Mucosa of rectum (tissue), 2 donors: ENCODE data around the gene B3GNT7.
A peak's percentile ranks its signal among the peaks of the same experiment; 100 is the strongest.
"Not testable (repeated sequence)": the region's sequence is repeated elsewhere in the genome, so short reads cannot be mapped to it uniquely, and the experiment has no call there.

Experiments
- H3K27ac ChIP-seq, 2 donors: one replicate each; pipeline ENCODE4 v1.7.0; 2013; ENCODE audit warnings: inconsistent platforms in 2 of 2, low read depth in 2 of 2, low read length in 2 of 2
- H3K27me3 ChIP-seq, 2 donors: one replicate each; pipeline ENCODE4 v1.7.0; 2013; ENCODE audit warnings: low read length in 2 of 2; ENCODE audit not compliant: control insufficient read depth in 2 of 2, insufficient read depth in 2 of 2
- H3K36me3 ChIP-seq, 2 donors: one replicate each; pipeline ENCODE4 v1.7.0; 2013; ENCODE audit warnings: low read length in 2 of 2; ENCODE audit not compliant: control insufficient read depth in 2 of 2, insufficient read depth in 2 of 2
- H3K4me1 ChIP-seq, 2 donors: one replicate each; pipeline ENCODE4 v1.7.0; 2013; ENCODE audit warnings: low read length in 2 of 2, mild to moderate bottlenecking in 1 of 2; ENCODE audit not compliant: control insufficient read depth in 2 of 2, insufficient read depth in 2 of 2
- H3K4me3 ChIP-seq, 2 donors: one replicate each; pipeline ENCODE4 v1.7.0; 2013; ENCODE audit warnings: low read length in 2 of 2
- H3K9ac ChIP-seq, 2 donors: one replicate each; pipeline ENCODE4 v1.7.0; 2013; ENCODE audit warnings: low read length in 2 of 2, low read depth in 1 of 2, mild to moderate bottlenecking in 1 of 2
- H3K9me3 ChIP-seq, 2 donors: one replicate each; pipeline ENCODE4 v1.7.0; 2013; ENCODE audit warnings: low read length in 2 of 2; ENCODE audit not compliant: control insufficient read depth in 2 of 2
- donor health status: healthy.
- donor health status: Normal muscosa, but diverticular disease.

B3GNT7 gene

DNA sequence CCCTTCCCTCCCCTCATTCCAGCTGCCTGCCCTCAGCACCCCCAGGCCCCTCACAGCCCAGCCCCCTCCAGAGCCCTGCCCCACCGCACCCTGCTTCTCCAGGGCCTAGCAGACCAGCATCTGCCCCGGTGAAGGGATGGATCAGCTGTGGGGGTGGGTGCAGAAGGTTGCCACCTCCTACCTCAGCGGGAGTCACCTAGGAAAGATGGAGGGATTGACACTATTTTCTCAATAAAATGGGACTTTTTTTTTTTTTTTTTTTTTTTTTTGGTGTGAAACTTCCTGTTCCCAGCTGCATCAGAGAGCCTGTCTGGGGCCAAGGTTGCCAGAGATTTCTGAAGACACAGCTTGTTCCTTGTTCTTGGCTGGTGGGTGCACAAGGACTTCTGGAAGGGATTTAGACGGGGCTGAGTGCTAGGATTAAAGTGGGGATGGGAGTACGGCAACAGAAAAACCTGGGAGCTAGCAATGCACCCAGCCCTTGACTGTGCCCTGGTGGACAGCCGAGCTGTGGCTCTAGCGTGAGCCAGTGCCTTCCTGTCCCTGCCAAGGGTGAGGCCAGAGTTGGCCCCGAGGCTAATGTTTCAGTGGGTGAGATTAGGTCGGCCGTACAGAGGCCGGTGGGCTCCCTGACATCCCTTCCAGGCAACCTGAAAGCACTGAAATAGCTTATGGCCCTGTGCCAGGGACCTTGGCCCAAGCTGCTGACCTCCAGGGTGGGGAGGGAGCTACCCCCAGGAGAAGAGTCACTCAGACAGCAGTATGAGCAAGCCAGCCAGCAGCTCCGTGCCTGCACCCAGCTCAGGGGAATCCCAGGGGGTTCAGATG, 4.6 kb downstream of the B3GNT7 start:
- Histone ChIP-seq H3K4me1 (peaks cover 26 to 58% of the 10 kb centered on the region in 2 donors), H3K27me3 (peaks cover 1 to 3% of the 10 kb centered on the region in 2 donors), H3K36me3 (peaks cover 9 to 27% of the 10 kb centered on the region in 2 donors), H3K4me3 (peak overlapping the region; percentile 37 to 83), H3K9me3 (no peaks in the 10 kb centered on the region), H3K27ac (peak overlapping the region; percentile 48 to 88), H3K9ac (peak overlapping the region; percentile 41 to 95)

DNA sequence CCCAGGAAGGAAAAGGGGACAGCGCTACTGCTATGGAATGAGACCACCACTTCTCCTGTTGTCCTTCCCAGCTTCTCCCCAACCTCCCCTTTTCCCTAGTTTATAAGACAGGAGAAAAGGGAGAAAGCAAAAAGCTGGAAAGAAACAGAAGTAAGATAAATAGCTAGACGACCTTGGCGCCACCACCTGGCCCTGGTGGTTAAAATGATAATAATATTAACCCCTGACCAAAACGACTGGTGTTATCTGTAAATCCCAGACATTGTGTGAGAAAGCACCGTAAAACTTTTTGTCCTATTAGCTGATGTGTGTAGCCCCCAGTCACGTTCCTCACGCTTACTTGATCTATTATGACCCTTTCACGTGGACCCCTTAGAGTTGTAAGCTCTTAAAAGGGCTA, 5.2 kb downstream of the B3GNT7 start:
- Histone ChIP-seq H3K27ac (peak overlapping the region; percentile 48 to 88), H3K36me3 (peaks cover 9 to 27% of the 10 kb centered on the region in 2 donors), H3K9ac (peak overlapping the region in 1 of 2 donors; percentile 95), H3K4me3 (peak overlapping the region; percentile 37 to 83), H3K4me1 (peaks cover 22 to 59% of the 10 kb centered on the region in 2 donors)
- H3K27me3 ChIP-seq, H3K9me3 ChIP-seq: not testable (repeated sequence)

DNA sequence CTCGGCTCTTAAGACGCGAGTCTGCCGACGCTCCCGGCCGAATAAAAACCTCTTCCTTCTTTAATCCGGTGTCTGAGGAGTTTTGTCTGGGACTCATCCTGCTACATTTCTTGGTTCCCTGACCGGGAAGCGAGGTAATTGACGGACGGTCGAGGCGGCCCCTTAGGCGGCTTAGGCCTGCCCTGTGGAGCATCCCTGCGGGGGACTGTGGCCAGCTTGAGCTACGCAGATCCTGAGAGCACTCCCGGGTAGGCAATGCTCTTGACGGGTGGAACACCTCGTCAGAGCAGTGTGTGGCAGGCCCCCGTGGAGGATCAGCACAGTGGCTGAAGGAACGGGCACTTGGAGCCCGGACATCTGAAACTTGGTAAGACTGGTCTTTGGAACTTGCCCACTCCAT, 5.6 kb downstream of the B3GNT7 start:
- peaks cover 22 to 62% of the 10 kb centered on the region in 2 donors for H3K4me1 ChIP-seq
- H3K27ac ChIP-seq, result peak overlapping the region in 1 of 2 donors; percentile 82
- H3K9ac ChIP-seq, result peak overlapping the region in 1 of 2 donors; percentile 95
- not testable (repeated sequence) for H3K9me3 ChIP-seq, H3K27me3 ChIP-seq
- H3K4me3 ChIP-seq, result peak overlapping the region in 1 of 2 donors; percentile 46
- H3K36me3 ChIP-seq, result peaks cover 9 to 29% of the 10 kb centered on the region in 2 donors

GRCh38 chr2:231403421-231404182, 8.1 kb downstream of the B3GNT7 start:
- peaks cover 15 to 47% of the 10 kb centered on the region in 2 donors for H3K4me1 ChIP-seq
- H3K27me3 ChIP-seq, H3K4me3 ChIP-seq, H3K9me3 ChIP-seq: not testable (repeated sequence)
- H3K9ac ChIP-seq, result peak overlapping the region in 1 of 2 donors; percentile 95
- peak overlapping the region in 1 of 2 donors; percentile 82 for H3K27ac ChIP-seq
- H3K36me3 ChIP-seq, result peaks cover under 1 to 20% of the 10 kb centered on the region in 2 donors

DNA sequence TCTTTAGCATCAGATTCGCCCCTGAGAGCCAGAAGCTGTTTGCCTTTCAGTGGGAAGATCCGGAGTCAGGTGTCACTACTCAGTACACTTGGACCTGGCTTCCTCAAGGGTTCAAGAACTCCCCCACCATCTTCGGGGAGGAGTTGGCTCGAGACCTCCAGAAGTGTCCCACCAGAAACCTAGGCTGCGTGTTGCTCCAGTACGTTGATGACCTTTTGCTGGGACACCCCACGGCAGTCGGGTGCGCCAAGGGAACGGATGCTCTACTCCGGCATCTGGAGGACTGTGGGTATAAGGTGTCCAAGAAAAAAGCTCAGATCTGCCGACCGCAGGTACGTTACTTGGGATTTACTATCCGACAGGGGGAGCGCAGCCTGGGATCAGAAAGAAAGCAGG, 8.7 kb downstream of the B3GNT7 start:
- not testable (repeated sequence) for H3K27me3 ChIP-seq, H3K9me3 ChIP-seq, H3K4me3 ChIP-seq
- Histone ChIP-seq H3K27ac (peak overlapping the region in 1 of 2 donors; percentile 82), H3K36me3 (peaks cover 0 to 14% of the 10 kb centered on the region in 2 donors), H3K9ac (peak overlapping the region in 1 of 2 donors; percentile 95), H3K4me1 (peaks cover 9 to 42% of the 10 kb centered on the region in 2 donors)

DNA sequence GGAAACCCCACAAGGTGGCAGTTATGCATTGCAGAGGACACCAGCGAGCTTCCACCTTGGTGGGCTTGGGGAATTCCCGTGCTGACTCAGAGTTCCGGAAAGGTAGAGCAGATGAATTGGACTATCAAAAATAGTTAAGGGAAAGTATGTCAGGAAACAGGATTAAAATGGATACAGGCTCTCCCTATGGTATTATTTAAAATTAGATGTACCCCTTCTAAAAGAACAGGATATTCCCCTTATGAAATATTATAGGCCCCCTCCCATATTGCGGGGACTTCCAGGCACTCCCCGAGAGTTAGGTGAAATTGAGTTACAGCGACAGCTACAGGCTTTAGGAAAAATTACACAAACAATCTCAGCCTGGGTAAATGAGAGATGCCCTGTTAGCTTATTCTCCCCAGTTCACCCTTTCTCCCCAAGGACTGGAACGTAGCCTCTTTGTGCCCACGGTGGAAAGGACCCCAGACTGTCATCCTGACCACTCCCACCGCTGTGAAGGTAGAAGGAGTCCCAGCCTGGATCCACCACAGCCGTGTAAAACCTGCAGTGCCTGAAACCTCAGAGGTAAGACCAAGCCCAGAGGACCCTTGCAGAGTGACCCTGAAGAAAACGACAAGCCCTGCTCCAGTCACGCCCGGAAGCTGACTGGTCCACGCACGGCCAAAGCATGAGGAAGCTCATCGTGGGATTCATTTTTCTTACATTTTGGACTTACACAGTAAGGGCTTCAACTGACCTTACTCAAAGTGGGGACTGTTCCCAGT, 10.3 kb downstream of the B3GNT7 start:
- not testable (repeated sequence) for H3K9me3 ChIP-seq, H3K4me3 ChIP-seq, H3K9ac ChIP-seq, H3K27me3 ChIP-seq, H3K36me3 ChIP-seq
- Histone ChIP-seq H3K27ac (peak overlapping the region in 1 of 2 donors; percentile 47), H3K4me1 (peaks cover 10 to 37% of the 10 kb centered on the region in 2 donors)

GRCh38 chr2:231407686-231408085, 12.2 kb downstream of the B3GNT7 start:
- H3K27ac ChIP-seq, H3K9me3 ChIP-seq, H3K9ac ChIP-seq, H3K27me3 ChIP-seq, H3K36me3 ChIP-seq, H3K4me3 ChIP-seq: not testable (repeated sequence)
- peaks cover 18 to 35% of the 10 kb centered on the region in 2 donors for H3K4me1 ChIP-seq

GRCh38 chr2:231408304-231408703, 12.8 kb downstream of the B3GNT7 start:
- not testable (repeated sequence) for H3K9ac ChIP-seq, H3K27ac ChIP-seq, H3K9me3 ChIP-seq, H3K36me3 ChIP-seq, H3K4me3 ChIP-seq, H3K27me3 ChIP-seq
- H3K4me1 ChIP-seq, result peaks cover 24 to 34% of the 10 kb centered on the region in 2 donors

DNA sequence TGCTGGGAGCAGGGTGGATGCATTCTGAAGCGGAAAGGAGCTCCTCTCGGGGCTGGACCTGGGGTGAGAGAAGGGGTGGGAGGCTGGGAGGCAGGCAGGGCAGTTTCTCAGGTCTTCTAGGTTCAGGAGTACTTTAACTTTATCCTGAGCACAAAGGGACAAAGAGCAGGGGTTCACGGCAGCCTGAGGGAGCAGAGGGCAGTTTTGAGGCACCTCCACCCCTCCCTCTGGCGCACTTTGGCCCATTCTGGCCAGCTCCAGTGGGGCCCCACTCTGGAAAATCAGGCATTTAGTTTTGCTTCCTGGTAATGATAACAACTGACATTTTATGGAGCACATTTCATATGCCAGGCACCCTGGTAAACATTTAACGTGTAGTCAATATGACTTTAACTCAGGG, 14.3 kb downstream of the B3GNT7 start:
- Histone ChIP-seq H3K36me3 (peaks cover 0 to 6% of the 10 kb centered on the region in 2 donors), H3K27me3 (no peaks in the 10 kb centered on the region), H3K4me1 (peaks cover 28 to 40% of the 10 kb centered on the region in 2 donors), H3K27ac (peak overlapping the region; percentile 83 to 95), H3K9me3 (no peaks in the 10 kb centered on the region), H3K4me3 (no peak overlapping the region), H3K9ac (peak overlapping the region in 1 of 2 donors; percentile 47)
